K562 treated with DMSO at 1 percent for 12 hours (cell line): ENCODE results near the gene FITM1. TPM values are rescaled to one million over a fixed set of nuclear protein-coding genes. Genes with fewer than 3 reads are reported as not detected.

ENCODE experiments used
- total RNA-seq: library from RNA; unstranded; fragments of 300-600 nt; gene quantifications from 2 replicates; pipeline ENCODE4 v1.2.3, GENCODE V29; 2022; ENCODE audit not compliant: insufficient read depth

FITM1 gene, protein sequence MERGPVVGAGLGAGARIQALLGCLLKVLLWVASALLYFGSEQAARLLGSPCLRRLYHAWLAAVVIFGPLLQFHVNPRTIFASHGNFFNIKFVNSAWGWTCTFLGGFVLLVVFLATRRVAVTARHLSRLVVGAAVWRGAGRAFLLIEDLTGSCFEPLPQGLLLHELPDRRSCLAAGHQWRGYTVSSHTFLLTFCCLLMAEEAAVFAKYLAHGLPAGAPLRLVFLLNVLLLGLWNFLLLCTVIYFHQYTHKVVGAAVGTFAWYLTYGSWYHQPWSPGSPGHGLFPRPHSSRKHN
- not detected in 2 replicates for total RNA-seq

GRCh38 chr14:24130380-24130716 lies at the start of gene FITM1:
Gene FITM1, plus strand, starts transcription at chr14:24130659. Its CDS starts 905 bp downstream, at chr14:24131564.

GRCh38 chr14:24093901-24094840 lies 36.3 kb upstream of the FITM1 start, which contains the start of gene PCK2:
Gene PCK2, plus strand, starts transcription at chr14:24094311. Its CDS starts 95 bp downstream, at chr14:24094406.

DNA sequence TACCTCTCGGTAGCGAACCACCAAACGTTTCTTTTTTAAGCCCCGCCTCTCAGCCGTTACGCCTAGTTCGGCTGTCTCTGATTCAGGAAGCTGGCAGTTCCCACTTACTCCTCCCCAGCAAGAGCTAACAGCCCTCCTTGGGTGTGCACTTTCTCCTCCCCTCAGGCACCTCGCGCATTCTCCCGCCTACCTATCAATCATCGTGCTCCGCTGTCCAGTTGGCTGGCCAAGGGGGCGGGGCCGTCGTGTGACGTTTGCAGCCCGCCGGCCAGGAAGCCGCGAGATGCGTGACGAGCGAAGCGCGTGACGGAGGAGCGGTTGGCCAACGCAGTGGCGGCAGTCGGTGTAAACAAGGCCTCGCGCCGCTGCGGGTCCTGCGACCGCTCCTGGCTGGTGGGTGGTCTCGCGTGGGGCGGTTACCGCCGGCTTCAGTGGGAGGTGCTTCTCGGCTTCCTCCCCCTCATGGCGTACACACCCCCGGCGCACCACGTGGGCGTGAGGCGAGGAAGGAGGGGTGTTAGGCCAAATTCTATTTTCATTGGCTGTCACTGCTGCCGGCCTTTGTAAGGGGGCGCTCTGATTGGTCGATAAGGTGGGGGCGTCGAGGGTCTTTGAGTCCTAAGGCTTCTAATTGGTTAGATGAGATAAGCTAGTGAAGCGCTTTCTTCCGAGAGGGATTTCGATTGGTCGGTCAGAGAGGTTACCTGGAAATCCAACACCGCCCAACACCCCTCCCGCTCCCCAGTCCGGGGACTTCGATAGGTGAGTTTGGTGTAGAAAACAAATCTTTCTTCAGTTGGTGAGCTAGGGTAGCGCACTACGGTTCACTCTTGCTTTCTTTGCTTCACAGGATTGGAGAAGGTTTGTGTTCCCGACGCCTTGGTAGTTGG lies 15.7 kb upstream of the FITM1 start, which contains the start of the genes DCAF11 and NRL:
DCAF11 (plus strand) TSS at position 246 of the 890 bp plus-strand sequence. CDS start 818 bp downstream, outside the sequence.
NRL (minus strand) TSS at position 418 of the 890 bp plus-strand sequence. CDS start 32,101 bp downstream, outside the sequence.

GRCh38 chr14:24135834-24136683 lies 5.6 kb downstream of the FITM1 start, which contains the start of gene PSME1:
Gene PSME1, plus strand, starts transcription at chr14:24136194. Its CDS starts 69 bp downstream, at chr14:24136263.

GRCh38 chr14:24141097-24141880 lies 10.8 kb downstream of the FITM1 start, which contains the start of gene EMC9:
Gene EMC9, minus strand, starts transcription at chr14:24141591. Its CDS starts 287 bp downstream, at chr14:24141304.

DNA sequence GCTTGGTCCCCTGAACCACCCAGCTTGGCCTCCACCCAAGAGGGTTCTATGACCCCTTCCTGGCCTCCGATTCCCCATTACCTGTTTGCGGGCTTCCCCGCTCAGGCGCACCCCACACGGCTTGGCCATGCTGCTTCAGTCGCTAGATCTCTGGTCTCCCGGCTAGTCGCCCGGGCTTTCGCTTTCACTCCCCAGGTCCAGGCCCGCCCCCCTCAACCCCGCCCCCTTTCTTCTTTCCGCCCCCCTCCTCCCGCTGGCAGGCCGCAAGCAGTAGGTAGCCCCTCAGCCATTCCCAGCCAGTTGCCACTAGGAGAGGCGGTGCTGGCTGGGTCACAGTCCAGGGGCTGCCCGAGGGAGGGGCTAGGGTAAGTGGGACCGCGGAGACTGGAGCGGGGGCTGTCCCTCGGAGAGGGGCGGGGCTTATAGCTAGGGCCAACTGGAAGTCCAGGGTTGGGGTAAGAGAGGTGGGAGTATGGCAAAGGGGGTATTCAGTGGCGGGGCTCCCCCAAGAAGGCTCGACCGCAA lies 16.1 kb downstream of the FITM1 start, which contains the start of gene PSME2:
PSME2 (minus strand) TSS at position 158 of the 525 bp plus-strand sequence; CDS start at position 129, 29 bp downstream.

GRCh38 chr14:24146978-24147760 lies 16.7 kb downstream of the FITM1 start, which contains the start of gene RNF31:
Gene RNF31, plus strand, starts transcription at chr14:24147498. Its CDS starts 201 bp downstream, at chr14:24147699.

DNA sequence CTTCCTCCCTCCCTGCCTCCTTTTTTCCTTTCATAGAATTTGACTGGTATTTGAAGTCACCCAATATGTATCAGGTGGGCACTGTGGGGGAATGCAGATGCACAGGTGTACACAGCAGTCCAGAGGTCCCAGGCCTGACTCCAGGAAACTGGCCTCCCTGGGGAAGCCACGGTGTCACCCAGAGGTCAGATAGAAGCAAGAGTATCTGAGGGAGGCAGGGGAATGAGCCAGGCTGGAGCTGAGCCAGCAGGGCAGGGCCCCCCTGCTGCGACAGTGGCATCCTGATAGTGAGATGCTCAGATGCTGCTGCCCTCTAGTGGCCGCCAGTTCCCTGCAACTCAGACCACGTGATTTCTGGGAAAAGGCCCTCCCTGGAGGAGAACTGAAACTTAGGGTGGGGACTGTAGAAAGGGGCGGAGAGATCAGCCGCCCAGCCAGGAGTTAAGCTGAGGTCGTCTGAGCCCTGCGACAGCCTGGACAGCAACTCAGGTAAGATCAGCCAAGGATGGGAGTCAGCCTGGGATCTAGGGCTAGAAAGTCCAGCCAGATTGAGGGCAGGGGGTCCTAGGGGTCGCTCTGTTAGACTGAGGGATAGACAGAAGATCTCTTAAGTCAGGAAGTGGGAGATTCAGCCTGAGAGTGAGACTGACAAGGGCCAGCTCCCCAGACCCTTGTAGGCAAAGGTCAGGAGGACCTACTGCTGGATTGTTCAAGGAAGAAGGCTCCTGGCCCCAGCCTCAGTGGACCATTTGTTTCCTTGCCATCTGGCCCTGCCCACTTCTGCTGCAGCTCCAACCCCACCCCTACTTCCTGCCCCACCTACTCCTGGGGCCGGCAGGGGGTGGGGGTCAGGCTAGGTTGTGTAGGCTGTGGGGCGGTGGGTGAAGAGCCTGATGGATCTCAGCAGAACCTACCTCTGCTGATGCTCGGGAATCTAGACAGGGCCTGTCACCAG lies 30.7 kb downstream of the FITM1 start, which contains the start of gene IRF9:
IRF9 (plus strand) TSS at position 416 of the 955 bp plus-strand sequence. CDS start 880 bp downstream, outside the sequence.

DNA sequence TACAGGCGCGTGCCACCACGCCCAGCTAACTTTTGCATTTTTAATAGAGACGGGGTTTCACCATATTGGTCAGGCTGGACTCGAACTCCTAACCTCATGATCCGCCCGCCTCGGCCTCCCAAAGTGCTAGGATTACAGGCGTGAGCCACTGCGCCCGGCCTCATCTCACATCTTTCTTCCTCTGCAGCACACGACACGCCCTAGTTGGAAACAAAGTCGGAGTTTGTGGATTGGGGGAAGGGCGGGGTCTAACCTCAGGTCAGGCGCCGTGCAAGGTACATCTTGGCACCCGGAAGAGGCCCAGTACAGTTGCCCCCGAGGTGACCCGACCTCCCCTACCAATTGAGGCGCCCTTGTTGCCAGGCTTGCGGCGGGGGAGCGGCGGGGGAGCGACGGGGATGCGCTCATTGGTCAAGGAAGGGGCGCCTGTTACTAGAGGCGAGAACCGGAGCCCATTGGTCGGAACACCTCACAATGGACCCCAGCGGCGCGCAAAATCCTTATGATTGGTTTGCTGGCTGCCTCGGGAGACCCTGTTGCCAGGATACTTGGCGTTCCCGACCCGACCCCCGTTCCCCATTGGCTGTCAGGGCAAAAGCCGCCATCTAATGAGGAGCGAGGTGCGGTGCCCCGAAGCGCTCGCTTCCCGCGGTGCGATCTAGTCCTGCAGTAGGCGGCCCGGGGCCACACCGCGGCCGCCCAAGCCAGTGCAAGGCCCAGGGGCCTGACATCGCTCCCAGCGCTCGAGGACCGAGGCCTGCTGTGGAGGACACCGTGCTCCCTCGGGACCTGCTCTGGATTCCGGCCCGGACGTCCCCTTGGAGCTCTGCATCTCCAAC lies 41.2 kb downstream of the FITM1 start, which contains the start of gene REC8:
REC8 (plus strand) TSS at position 659 of the 839 bp plus-strand sequence. CDS start 473 bp downstream, outside the sequence.

Other genes with a start within 250 kb of the FITM1 start
- 36.4 and 41.1 TPM in 2 replicates for gene DHRS4, start 176.9 kb upstream of the FITM1 start, total RNA-seq
- gene DHRS4L2, start 141.7 kb upstream of the FITM1 start, total RNA-seq = 17.5 and 22.7 TPM in 2 replicates
- 0.28 and 0.36 TPM in 2 replicates for gene CARMIL3, start 78.7 kb upstream of the FITM1 start, total RNA-seq
- gene CPNE6, start 59.1 kb upstream of the FITM1 start, total RNA-seq = not detected in 2 replicates
- 81.1 and 86.3 TPM in 2 replicates for gene PCK2, start 36.3 kb upstream of the FITM1 start, total RNA-seq
- 24.1 and 44.4 TPM in 2 replicates for gene DCAF11, start 15.9 kb upstream of the FITM1 start, total RNA-seq
- gene NRL, start 15.7 kb upstream of the FITM1 start, total RNA-seq = 1.7 and 2.1 TPM in 2 replicates
- 173 and 189 TPM in 2 replicates for gene PSME1, start 5.5 kb downstream of the FITM1 start, total RNA-seq
- 41.4 and 46.4 TPM in 2 replicates for gene EMC9, start 10.9 kb downstream of the FITM1 start, total RNA-seq
- 145 and 149 TPM in 2 replicates for gene PSME2, start 16.0 kb downstream of the FITM1 start, total RNA-seq
- gene RNF31, start 16.8 kb downstream of the FITM1 start, total RNA-seq = 31.0 and 40.2 TPM in 2 replicates
- 12.0 and 15.5 TPM in 2 replicates for gene IRF9, start 30.6 kb downstream of the FITM1 start, total RNA-seq
- gene REC8, start 41.4 kb downstream of the FITM1 start, total RNA-seq = 0.75 and 2.7 TPM in 2 replicates
- 12.2 and 13.1 TPM in 2 replicates for gene IPO4, start 58.2 kb downstream of the FITM1 start, total RNA-seq
- 14.9 and 25.9 TPM in 2 replicates for gene TM9SF1, start 64.8 kb downstream of the FITM1 start, total RNA-seq
- 0.67 TPM in 1 of 2 replicates, not detected in the other for gene TSSK4, start 75.0 kb downstream of the FITM1 start, total RNA-seq
- gene CHMP4A, start 82.8 kb downstream of the FITM1 start, total RNA-seq = 56.6 and 66.5 TPM in 2 replicates
- gene MDP1, start 85.4 kb downstream of the FITM1 start, total RNA-seq = 3.7 and 15.6 TPM in 2 replicates
- 134 and 179 TPM in 2 replicates for gene NEDD8, start 101.7 kb downstream of the FITM1 start, total RNA-seq
- 47.9 and 58.1 TPM in 2 replicates for gene GMPR2, start 102.3 kb downstream of the FITM1 start, total RNA-seq
- gene TINF2, start 112.0 kb downstream of the FITM1 start, total RNA-seq = 17.2 and 19.4 TPM in 2 replicates
- 0.58 TPM in 1 of 2 replicates, not detected in the other for gene TGM1, start 132.5 kb downstream of the FITM1 start, total RNA-seq
- 17.9 and 19.6 TPM in 2 replicates for gene RABGGTA, start 140.9 kb downstream of the FITM1 start, total RNA-seq
- 37.2 and 42.4 TPM in 2 replicates for gene DHRS1, start 169.1 kb downstream of the FITM1 start, total RNA-seq
- 3.9 and 10.9 TPM in 2 replicates for gene NOP9, start 169.2 kb downstream of the FITM1 start, total RNA-seq
- gene CIDEB, start 177.3 kb downstream of the FITM1 start, total RNA-seq = not detected in 2 replicates
- 2.5 and 11.2 TPM in 2 replicates for gene LTB4R2, start 179.5 kb downstream of the FITM1 start, total RNA-seq
- gene LTB4R, start 180.8 kb downstream of the FITM1 start, total RNA-seq = 4.1 and 6.5 TPM in 2 replicates
- gene ADCY4, start 204.4 kb downstream of the FITM1 start, total RNA-seq = not detected in 2 replicates
- gene RIPK3, start 209.3 kb downstream of the FITM1 start, total RNA-seq = 0.67 TPM in 1 of 2 replicates, not detected in the other
- gene NFATC4, start 237.5 kb downstream of the FITM1 start, total RNA-seq = 1.1 and 1.3 TPM in 2 replicates